ENCODE measurements around the gene ODR4.
"Not testable (repeated sequence)": the region's sequence is repeated elsewhere in the genome, so short reads cannot be mapped to it uniquely, and the experiment has no call there.

Gene ODR4

GRCh38 chr1:186390925-186391324 is 15.3 kb downstream of the ODR4 start:
- intact Hi-C loops (cut with DNase I; ENCODE audit: low total_unique reads), result no loop called here
- no peak overlapping the region for H3K27ac ChIP-seq
- DNase-seq, result no peak
- TF ChIP-seq CTCF (IDR thresholded peaks at IDR 0.05), result no peak
- no peaks in the 10 kb centered on the region for H3K27me3 ChIP-seq
- no peaks in the 10 kb centered on the region for H3K9me3 ChIP-seq
- no peaks in the 10 kb centered on the region for H3K4me1 ChIP-seq
- H3K36me3 ChIP-seq, result peaks cover 60 to 79% (median 65%) of the 10 kb centered on the region in 3 donors
- no peak overlapping the region for H3K4me3 ChIP-seq

DNA sequence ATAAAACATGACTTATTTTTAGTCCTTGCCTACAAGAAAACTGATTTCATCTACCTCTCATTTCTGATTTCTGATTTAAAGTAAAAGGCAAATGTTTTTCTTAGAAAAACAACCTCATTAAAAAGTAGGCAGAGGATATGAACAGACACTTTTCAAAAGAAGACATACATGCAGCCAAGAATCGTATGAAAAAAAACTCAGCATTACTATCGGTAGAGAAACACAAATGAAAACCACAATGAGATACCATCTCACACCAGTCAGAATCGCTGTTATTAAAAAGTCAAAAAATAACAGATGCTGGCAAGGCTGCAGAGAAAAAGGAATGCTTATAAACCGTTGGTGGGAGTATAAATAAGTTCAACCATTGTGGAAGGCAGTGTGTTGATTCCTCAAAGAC is 16.2 kb downstream of the ODR4 start:
- intact Hi-C loops (cut with DNase I; ENCODE audit: low total_unique reads), result no loop called here
- no peak for DNase-seq

GRCh38 chr1:186392711-186393110 is 17.1 kb downstream of the ODR4 start:
- H3K4me1 ChIP-seq; H3K4me3 ChIP-seq; intact Hi-C loops (cut with DNase I; ENCODE audit: low total_unique reads); H3K27ac ChIP-seq; H3K27me3 ChIP-seq; DNase-seq; H3K9me3 ChIP-seq: not testable (repeated sequence)
- H3K36me3 ChIP-seq, result peaks cover 66 to 90% (median 71%) of the 10 kb centered on the region in 3 donors

More for the DNA sequence above, 16.2 kb downstream of the ODR4 start:
- Histone ChIP-seq H3K9me3 (no peaks in the 10 kb centered on the region), H3K36me3 (peaks cover 66 to 82% (median 71%) of the 10 kb centered on the region in 3 donors), H3K27me3 (no peaks in the 10 kb centered on the region), H3K27ac (no peak overlapping the region), H3K4me1 (no peaks in the 10 kb centered on the region), H3K4me3 (no peak overlapping the region)
- TF ChIP-seq CTCF (IDR thresholded peaks at IDR 0.05), result no peak

- H3K4me3 ChIP-seq, DNase-seq, H3K9me3 ChIP-seq, H3K4me1 ChIP-seq, H3K27me3 ChIP-seq, H3K27ac ChIP-seq: not testable (repeated sequence)
- H3K36me3 ChIP-seq, result peaks cover 39 to 63% (median 40%) of the 10 kb centered on the region in 3 donors
- intact Hi-C loops (cut with DNase I; ENCODE audit: low total_unique reads), result loop anchor here (10.0 kb wide), 1 partner anchor 583 kb away; no protein-coding TSS in a partner anchor
Observed at GRCh38 chr1:186401446-186401845, 25.8 kb downstream of the ODR4 start.

- intact Hi-C loops (cut with DNase I; ENCODE audit: low total_unique reads), result loop anchor here (10.0 kb wide), 1 partner anchor 581 kb away; no protein-coding TSS in a partner anchor
- DNase-seq, result no peak
- H3K27me3 ChIP-seq, result no peaks in the 10 kb centered on the region
- no peak for TF ChIP-seq CTCF (IDR thresholded peaks at IDR 0.05)
- no peaks in the 10 kb centered on the region for H3K9me3 ChIP-seq
- H3K36me3 ChIP-seq, result peaks cover 34 to 55% (median 40%) of the 10 kb centered on the region in 3 donors
- H3K4me1 ChIP-seq, result no peaks in the 10 kb centered on the region
- no peak overlapping the region for H3K4me3 ChIP-seq
- no peak overlapping the region for H3K27ac ChIP-seq
Observed at GRCh38 chr1:186403632-186404031, 28.0 kb downstream of the ODR4 start.

GRCh38 chr1:186404454-186405051 is 28.9 kb downstream of the ODR4 start:
- H3K4me3 ChIP-seq, result no peak overlapping the region
- H3K9me3 ChIP-seq, result no peaks in the 10 kb centered on the region
- peaks cover 33 to 53% (median 38%) of the 10 kb centered on the region in 3 donors for H3K36me3 ChIP-seq
- no peak overlapping the region for H3K27ac ChIP-seq
- DNase-seq, result no peak
- TF ChIP-seq CTCF (IDR thresholded peaks at IDR 0.05), result peak; percentile 50 to 51
- no peaks in the 10 kb centered on the region for H3K27me3 ChIP-seq
- intact Hi-C loops (cut with DNase I; ENCODE audit: low total_unique reads), result loop anchor here (10.0 kb wide), 1 partner anchor 580 kb away; no protein-coding TSS in a partner anchor
- no peaks in the 10 kb centered on the region for H3K4me1 ChIP-seq
